NOMO-1 (cell line): ENCODE data around the gene C1QTNF1.
"Not testable (repeated sequence)": the region's sequence is repeated elsewhere in the genome, so short reads cannot be mapped to it uniquely, and the experiment has no call there.

ENCODE experiments used
- DNase-seq, 2 experiments: peaks; one replicate each; lab custom pipeline; 2025; ENCODE audit not compliant: unreplicated experiment in 2 of 2; lab: John Stamatoyannopoulos, UW

The C1QTNF1 gene

DNA sequence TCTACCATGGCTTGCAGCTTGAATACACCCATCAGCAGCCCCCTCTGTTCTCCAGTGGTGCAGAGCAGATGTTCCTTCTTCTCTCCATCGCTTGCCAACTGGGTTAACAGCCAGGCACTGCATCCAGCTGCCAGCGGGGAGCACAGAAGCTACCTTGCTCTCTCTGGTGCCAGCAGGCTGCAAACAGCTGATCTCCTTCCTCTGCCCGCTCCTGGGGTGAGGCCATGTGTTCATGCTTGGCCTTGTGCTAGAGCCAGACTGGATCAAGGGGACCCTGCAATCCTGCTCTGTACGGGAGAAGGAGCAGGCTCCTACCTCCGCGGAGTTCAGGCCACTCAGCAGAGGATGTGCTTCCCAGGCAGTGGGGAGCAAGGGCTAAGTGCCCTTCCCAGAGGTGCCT, 26.6 kb downstream of the C1QTNF1 start:
- DNase-seq: no peak

DNA sequence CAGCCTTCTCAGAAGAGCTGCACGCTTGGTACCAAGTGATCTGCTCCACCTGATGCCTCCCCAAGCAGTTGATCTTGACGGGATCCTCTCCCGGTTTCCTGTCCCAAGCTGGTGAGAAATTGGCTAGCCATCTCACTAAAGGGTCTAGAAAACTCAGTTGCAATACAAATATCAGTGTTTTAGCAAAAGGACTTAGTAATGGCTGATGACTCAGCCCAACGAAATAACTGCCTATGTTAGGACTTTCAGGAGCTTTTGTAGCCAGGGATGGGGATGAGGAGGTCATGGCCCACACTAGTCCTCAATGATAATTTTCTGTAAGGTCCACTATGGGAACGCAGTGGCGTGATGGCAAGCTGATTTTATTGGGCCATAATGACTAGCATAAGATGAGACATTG, 27.3 kb downstream of the C1QTNF1 start:
- no peak for DNase-seq

DNA sequence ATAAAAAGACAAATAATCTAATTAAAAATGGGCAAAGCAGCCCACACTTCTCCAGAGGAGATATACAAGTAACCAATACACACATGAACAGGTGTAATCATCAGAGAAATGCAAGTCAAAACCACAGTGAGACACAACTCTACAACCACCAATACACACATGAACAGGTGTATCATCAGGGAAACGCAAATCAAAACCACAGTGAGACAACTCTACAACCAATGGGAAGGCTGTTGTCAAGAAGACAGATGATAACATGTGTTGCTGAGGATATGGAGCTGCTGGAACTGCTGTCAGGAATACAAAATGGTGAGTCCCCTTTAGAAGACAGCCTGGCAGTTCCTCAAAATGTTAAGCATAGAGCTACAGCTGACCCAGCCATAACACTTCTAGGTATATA, 28.2 kb downstream of the C1QTNF1 start:
- no peak for DNase-seq

DNA sequence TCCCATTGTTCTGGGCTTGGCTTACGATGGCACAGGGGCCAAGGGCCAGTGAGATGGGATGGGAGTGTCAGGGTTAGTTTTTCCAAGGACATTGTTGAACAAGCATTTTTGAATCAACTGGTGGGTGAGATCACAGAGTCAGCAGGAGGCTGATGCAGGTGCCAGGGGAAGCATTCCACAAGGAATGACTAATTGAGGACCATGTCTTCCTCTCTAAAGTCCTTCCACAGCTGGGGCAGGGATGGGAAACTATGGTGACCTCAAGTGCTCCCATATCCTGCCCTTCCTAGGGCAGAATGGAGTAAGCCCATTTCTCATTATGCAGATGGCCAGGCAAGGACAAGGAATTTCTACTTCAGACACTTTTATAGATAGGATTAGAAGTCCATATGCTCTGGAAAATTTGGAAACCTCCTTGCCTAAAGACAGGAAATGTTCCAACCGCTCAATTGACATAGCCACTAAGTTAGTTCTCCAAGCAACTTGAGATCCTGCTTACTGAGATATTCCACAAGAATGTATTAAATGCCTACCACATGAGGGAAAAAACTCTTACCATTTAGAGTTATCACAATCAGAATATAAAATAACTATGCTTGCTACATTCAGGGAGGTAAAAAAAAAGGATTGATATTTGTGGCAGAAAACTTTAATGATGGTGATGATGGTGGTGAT, 29.4 kb downstream of the C1QTNF1 start:
- no peak for DNase-seq

DNA sequence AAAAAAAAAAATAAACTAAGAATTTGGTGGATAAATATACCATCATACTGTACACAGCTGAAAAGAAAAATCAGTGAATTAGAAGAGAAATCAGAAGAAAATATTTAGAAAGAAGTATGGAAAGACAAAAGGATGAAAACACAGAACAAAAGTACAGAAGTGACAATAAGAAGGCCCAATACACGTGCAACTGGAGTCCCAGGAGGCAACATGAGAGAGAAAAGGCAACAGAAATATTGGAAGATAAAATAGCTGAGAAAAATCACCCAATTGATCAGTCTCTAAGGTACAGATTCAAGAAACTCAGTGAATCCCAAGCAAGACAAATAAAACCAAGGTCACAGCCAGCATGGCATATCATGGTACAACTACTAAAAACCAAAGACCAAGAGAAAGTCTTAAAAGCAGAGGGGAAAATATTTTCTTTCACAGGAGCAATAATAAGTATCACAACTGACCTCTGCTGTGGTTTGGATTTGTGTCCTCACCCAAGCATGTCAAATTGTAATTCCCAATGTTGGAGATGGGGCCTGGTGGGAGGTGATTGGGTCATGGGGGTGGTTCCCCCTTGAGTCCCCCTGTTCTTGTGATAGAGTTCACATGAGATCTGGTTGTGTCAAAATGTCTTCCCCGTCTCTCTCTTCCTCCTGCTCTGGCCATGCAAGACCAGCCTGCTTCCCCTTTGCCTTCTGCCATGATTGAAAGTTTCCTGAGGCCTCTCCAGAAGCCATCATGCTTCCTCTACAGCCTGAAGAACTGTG, 30.4 kb downstream of the C1QTNF1 start:
- no peak for DNase-seq

DNA sequence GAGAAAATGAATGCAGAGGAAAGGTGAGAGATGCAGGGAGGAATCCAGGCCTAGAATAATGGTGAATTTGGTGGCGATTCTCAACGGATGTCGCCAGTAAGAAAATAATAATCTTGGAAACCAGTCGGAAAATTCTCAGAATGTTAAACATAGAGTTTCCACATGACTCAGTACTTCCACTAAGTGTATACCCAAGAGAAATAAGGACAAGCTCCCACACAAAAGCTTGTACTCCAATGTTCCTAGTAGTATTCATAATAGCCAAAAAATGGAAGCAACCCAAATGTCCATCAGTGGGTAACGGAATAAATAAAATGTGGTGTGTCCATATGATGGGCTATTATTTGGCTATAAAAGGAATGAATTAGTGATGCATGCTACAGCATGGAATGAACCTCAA, 31.2 kb downstream of the C1QTNF1 start:
- no peak for DNase-seq

DNA sequence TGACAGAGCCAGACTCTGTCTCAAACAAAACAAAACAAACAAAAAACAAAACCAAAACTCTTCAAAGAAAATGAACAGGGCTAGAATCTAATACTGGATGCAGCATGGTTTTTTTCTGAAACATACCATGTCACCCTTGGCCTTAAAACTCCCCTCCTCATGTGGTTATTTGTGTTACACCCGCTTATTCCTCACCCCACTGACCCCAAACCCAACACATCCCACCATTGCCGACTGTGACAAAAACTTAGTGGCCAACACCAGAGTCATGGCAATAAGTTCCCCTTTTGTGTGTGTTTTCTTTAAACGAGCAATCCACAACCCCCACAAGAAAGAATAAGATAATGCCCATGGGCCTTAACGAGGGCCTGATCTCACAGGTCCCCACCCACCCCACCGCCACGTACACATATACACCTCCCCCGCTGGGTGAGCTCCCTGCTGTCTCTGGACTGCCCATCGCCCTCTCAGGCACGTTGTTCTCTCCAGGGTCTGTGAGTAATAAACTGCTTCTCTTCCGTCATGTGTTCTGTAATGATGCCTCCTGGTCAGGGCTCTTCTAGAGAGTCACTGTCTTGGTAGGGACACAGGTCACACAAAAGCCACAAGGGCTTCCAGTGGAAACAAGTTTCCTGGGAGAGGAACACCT, 33.9 kb downstream of the C1QTNF1 start:
- no peak for DNase-seq

DNA sequence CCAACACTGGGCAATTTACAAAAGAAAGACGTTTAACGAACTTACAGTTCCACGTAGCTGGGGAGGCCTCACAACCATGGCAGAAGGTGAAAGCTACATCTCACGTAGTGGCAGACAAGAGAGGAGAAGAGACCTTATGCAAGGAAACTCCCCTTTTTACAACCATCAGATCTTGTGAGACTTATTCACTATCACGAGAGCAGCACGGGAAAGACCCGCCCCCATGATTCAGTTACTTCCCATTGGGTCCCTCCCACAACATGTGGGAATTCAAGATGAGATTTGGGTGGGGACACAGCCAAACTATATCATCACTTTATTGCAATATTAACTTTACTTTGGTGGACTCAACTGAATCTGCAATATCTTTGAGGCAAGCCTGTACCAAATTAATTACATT, 38.7 kb downstream of the C1QTNF1 start:
- no peak for DNase-seq

DNA sequence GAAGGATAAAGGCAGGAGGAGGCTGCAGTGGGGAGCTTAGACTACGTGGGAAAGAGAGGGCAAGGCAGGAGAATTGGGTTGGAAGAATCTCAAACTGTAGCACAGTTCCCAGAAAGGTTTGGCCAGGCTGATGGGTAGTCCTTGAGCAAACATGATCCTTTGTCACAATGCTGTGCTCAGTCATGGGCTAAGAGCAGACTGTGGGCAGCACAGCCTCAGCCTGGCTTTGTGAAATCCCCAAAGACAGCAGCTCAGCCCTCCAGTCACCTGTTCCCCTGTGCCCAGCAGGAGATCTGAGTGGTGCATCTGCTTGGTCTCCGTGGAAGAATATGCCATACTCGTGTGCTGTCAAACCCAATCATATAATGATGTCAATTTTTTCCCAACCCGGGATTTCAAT, 40.1 kb downstream of the C1QTNF1 start:
- no peak for DNase-seq

DNA sequence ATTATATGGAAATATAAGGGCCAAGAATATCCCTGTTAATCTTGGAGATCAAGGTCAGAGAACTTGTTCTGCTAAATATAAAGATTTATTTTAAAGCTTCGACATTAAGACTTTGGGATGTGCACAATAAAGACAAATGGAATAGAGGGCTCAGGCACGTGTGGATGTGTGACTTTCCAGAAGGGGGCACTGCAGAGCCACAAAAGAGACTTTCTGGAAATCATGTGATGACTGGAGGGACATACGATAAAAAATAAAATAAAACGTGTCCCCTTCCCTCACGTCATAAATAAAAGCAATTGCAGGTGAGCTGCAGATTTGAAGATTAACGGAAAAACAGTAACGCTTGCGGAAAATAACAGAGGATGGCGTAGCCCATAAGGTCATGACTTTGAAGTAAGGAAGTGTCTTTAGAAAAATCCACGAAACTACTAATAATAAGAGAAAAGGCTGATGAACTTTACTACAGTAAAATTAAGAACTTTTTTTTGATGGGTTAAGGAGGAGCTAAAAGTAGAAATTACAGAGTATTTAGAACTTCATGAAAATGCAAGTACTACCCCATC, 41.2 kb downstream of the C1QTNF1 start:
- peak; percentile 38 to 49 for DNase-seq

DNA sequence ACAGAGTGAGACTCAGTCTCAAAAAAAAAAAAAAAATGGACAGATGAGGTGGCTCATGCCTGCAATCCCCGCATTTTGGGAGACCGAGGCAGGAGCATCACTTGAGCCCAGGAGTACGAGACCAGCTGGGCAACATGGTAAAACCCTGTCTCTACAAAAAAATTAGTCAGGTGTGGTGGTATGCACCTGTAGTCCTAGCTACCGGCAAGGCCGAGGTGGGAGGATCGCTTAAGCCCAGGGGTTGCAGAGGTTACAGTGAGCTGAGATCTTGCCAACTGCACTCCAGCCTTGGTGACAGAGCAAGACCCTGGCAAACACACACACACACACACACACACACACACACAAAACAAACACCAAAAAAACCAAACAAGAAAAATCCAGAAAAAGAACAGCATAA, 43.0 kb downstream of the C1QTNF1 start:
- no peak for DNase-seq

DNA sequence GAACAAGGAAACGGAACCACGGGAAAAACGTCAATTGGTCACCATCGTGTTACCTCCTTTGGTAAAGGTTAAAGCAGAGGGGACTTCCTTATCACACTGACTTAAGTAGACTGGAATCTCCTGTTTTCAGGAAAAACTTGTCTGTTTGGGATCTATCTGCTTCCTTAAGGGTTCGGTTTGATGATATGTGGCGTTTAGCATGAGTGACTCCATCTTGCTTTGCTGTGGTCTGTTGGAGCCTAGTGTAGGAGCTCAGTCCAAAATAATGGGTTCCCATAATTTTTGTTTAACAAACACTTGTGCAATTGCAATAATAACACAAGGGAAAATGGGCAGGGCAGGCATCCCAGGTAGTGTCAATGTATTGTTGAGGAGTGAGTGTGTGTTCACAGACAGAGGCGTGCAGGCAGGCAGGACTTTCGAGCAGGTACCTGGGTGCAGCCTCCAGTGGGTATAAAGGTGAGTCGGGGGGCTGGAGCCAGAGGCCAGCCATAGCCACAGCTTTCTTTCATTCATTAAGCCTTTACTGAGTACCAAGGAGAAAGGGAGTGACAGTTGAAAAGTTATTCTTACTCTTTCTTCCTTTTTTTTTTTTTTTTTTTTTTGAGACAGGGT, 46.4 kb downstream of the C1QTNF1 start:
- no peak for DNase-seq

DNA sequence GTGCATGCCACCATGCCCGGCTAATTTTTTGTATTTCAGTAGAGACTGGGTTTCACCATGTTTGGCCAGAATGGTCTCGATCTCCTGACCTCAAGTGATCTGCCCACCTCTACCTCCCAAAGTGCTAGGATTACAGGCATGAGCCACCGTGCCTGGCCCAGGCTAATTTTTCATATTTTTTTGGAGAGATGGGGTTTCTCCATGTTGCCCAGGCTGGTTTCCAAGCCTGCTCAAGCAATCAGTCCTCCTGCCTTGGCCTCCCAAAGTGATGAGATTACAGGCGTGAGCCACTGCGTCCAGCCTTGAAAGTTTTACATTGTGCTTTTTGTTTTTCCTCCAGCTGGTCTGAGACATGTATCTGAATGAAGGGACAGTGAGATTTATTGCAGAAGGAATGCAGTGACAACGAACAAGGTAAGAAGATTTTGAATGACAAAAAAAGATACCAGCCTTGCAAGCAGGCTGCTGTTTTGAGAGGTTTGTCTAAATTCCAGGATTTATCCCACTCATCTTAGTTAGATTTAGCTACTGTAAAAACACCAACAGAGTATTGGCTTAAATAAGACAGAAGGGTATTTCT, 47.3 kb downstream of the C1QTNF1 start:
- no peak for DNase-seq

DNA sequence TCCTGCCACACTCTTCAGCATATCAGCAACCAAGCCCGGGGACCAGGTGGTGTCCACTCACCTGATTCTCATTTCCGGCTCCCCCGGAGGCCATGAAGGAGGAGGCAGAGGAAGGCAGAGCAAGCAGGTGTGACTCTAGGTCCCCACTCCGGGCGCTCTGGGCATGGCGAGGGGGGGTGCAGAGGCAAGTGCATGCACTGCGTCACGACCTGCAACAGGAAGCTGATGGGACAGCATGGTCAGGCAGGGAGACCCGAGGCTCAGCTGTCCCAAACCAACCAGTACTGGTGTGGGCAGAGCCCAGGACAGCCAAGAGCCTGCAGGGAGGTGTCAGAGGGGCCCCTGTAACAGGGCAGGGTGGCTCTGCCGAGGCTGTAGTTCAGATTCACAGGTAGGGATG, 48.6 kb downstream of the C1QTNF1 start:
- DNase-seq: no peak

DNA sequence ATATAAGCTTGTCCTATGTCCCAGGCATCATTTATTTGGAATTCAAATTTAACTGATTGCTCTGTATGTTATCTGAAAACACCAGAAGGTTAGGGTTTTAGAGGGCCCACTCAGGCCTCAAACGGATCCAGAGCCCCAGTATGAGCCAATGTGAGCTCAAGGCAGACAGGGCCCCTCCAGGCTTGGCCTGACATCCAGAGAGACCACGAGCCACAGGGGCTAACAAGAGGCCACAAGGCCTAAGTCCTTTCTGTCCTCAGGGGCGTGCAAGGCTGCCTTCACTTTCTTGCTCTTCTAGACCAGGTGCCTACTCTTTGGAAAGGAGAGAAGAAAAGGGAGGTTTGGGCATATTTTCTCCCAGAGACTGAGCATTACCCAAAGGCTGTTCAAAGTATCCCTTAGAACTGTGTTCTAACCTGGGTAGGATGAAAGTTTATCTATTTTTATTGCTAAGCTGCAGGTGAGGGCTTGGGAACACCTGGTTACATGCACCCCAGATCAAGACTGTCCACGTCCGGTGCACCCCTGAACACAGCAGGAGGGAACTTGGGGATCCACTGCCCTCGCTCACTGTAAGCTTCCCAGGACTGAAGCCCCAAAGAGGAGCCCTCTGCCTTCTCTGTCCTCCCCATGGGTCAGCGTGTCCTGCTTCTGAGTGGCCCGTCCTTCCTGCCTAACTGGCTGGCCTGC, 49.2 kb downstream of the C1QTNF1 start:
- no peak for DNase-seq

DNA sequence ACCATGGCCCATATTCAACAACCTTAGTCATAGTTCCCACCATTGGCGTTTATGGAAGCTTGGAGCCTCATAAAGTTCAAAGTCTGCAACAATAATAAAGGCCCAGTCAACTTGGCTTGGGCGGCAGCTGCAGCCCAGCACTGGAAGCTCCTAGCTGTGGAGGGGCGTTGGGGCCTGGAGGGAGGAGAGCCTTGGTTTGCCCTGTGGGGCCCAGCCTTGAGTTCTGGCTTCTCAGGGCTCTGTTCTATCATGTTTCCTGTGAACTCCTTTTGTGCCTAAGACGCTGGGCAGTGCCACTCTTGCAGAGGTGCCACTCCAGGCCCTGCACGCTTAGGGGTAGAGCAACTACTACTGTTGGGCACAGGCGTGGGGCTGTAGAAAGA, 49.7 kb downstream of the C1QTNF1 start:
- DNase-seq: no peak

DNA sequence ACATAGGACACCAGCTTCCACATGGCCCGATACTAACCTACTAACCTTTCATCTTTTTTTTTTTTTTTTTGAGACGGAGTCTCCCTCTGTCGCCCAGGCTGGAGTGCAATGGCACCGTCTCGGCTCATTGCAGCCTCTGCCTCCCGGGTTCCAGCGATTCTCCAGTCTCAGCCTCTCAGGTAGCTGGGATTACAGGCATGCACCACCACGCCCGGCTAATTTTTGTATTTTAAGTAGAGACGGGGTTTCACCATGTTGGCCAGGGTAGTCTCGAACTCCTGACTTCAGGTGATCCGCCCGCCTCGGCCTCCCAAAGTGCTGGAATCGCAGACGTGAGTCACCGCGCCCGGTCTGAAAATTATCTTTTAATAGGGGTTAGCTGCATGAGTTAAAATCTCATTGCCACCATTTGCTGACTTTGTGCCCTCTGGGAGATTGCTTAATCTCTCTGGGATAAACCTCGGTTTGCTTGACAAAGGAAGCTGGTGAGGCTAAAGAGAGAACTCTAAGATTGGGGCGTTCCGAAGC, 50.2 kb downstream of the C1QTNF1 start:
- not testable (repeated sequence) for DNase-seq

DNA sequence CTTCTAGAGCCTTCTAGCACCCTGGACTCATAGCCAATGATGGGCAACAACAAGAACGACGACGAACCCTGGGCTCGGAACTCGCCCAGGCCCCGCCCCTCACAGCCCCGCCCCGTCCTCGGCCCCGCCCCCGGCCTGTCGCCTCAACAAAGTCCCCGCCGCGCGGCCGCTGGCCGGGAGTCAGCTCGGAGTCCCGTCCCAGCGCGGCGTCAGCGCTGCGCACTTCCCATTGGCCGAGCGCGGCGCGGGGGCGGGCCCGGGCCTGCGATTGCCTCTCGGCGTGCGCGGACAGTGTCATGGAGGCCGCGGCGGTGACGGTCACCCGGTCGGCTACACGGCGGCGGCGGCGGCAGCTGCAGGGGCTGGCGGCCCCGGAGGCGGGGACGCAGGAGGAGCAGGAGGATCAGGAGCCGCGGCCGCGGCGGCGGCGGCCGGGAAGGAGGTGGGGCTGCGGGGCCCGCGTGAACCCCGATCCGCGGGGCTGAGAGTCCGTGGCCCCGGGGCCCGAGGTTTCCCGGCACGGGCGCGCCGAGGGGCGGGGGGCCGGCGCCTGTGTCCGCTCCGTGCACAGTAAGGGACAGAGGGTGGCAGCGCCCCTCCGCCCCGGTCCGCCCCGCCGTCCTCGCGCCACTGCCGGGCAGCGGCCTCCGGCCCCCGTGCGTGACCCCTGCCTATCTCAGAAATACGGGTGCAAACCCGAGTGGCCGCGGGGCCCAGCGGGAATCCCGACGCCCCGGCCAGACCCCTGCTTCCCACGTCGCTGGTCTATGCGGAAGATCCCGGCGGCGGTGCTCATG, 50.9 kb downstream of the C1QTNF1 start, which contains the start of gene ENGASE:
TSS of gene ENGASE (plus strand) at position 176 of the 797 bp plus-strand sequence. CDS start at position 297, 121 bp downstream.
- DNase-seq: peak; percentile 95 to 97

DNA sequence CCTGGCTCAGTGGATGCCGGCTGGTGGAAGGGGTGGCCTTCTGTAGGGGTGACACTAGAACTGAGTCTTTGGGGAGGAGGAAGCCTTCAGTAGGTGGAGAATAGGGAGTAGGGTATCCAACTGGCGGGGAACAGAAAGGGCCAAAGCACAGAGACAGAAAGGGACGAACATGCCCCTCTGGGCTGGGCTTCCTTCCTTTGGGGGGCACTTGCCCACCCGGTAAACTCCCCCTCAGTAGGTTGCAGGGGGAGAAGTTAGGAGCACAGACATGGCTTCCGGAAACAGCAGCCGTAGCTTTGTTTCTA, 51.4 kb downstream of the C1QTNF1 start:
- DNase-seq: peak in 1 of 2 experiments; percentile 3
